PC-9 (cell line): ENCODE measurements around the gene IFI27L1. TPM values are rescaled to one million over a fixed set of nuclear protein-coding genes. Genes with fewer than 3 reads are reported as not detected.

ENCODE experiments used
- BruUV-seq: library from RNA; stranded (reverse); fragments of 400-500 nt; replicated peaks from 2 replicates; lab custom pipeline; 2021; lab: Mats Ljungman, UMichigan
- CTCF ChIA-PET: fragments of 300-600 bp; sonication (Branson Sonifier 250); formaldehyde crosslinking; loops from one replicate; lab custom pipeline; 2022; ENCODE audit warnings: antibody characterized with exemption; lab: Charles Lee
- POLR2A ChIA-PET: fragments of 300-600 bp; sonication (Branson Sonifier 250); formaldehyde crosslinking; loops from one replicate; lab custom pipeline; 2022; ENCODE audit warnings: antibody characterized with exemption; ENCODE audit not compliant: unreplicated experiment; lab: Charles Lee
- DNase-seq, 2 experiments: peaks; one replicate each; pipeline versions ENCODE4 v3.0.0 to v3.0.0-alpha.2; 2015 to 2022; ENCODE audit warnings: mixed read lengths in 1 of 2
- H2AFZ ChIP-seq: fragments of 200-600 bp; sonication (generic); 2 replicates; pipeline ENCODE4 v1.8.1; 2017; ENCODE audit warnings: antibody characterized with exemption
- H3F3A ChIP-seq: fragments of 200-600 bp; sonication (generic); 2 replicates; pipeline ENCODE4 v1.8.1; 2017; ENCODE audit warnings: antibody characterized with exemption, mild to moderate bottlenecking, low read depth; ENCODE audit not compliant: insufficient read depth
- H3K27ac ChIP-seq: fragments of 200-600 bp; sonication (generic); 2 replicates; pipeline ENCODE4 v1.6.1; 2016; ENCODE audit warnings: mixed run types
- H3K27me3 ChIP-seq: fragments of 200-600 bp; sonication (generic); 2 replicates; pipeline ENCODE4 v1.6.1; 2016; ENCODE audit warnings: low read depth, mixed run types; ENCODE audit not compliant: insufficient read depth
- H3K36me3 ChIP-seq: fragments of 200-600 bp; sonication (generic); 2 replicates; pipeline ENCODE4 v1.6.1; 2016; ENCODE audit warnings: low read depth, mixed run types
- H3K4me1 ChIP-seq: fragments of 200-600 bp; sonication (generic); replicated peaks from 2 replicates; pipeline ENCODE4 v1.6.1; 2016; ENCODE audit warnings: mixed run types; ENCODE audit not compliant: insufficient read depth
- H3K4me2 ChIP-seq: fragments of 200-600 bp; sonication (generic); 2 replicates; pipeline ENCODE4 v1.6.1; 2017; ENCODE audit warnings: mixed run types
- H3K4me3 ChIP-seq: fragments of 200-600 bp; sonication (generic); 2 replicates; pipeline ENCODE4 v1.6.1; 2016; ENCODE audit warnings: mixed run types
- H3K79me2 ChIP-seq: fragments of 200-600 bp; sonication (generic); 2 replicates; pipeline ENCODE4 v1.6.1; 2017; ENCODE audit warnings: low read depth, mixed run types
- H3K9me2 ChIP-seq: fragments of 200-600 bp; sonication (generic); 2 replicates; pipeline ENCODE4 v1.8.1; 2017; ENCODE audit warnings: mild to moderate bottlenecking; ENCODE audit not compliant: insufficient read depth
- H3K9me3 ChIP-seq: fragments of 200-600 bp; sonication (generic); 2 replicates; pipeline ENCODE4 v1.8.1; 2016; ENCODE audit warnings: low read depth; ENCODE audit not compliant: insufficient read depth
- H4K20me1 ChIP-seq: fragments of 200-600 bp; sonication (generic); 2 replicates; pipeline ENCODE4 v1.8.1; 2017; ENCODE audit not compliant: insufficient read depth
- EZH2 ChIP-seq: fragments of 200-600 bp; sonication (generic); IDR thresholded peaks from 2 replicates; pipeline ENCODE4 v1.8.0; 2017; ENCODE audit warnings: antibody characterized with exemption, low read depth
- intact Hi-C: fragments of 100-400 bp; cut with micrococcal nuclease; formaldehyde crosslinking; loops from one replicate; pipeline ENCODE4 v1.10.0; 2022; ENCODE audit not compliant: unreplicated experiment
- total RNA-seq: library from RNA; stranded (reverse); gene quantifications from 2 replicates; pipeline ENCODE4 v1.2.3, GENCODE V29; 2021
- TF ChIP-seq, protein P1 (sequence below): fragments of 200-600 bp; sonication (generic); conservative IDR thresholded peaks from 2 replicates; pipeline ENCODE4 v1.6.1; 2017; ENCODE audit warnings: mixed run types, antibody characterized with exemption, mild to moderate bottlenecking, moderate library complexity

The IFI27L1 gene
- total RNA-seq, 1 experiment from 2014 or later = 9.7 TPM

GRCh38 chr14:94043756-94044475 is 37.2 kb upstream of the IFI27L1 start:
- Histone ChIP-seq H2AFZ (no peak overlapping the region), H3K9me3 (no peaks in the 10 kb centered on the region), H3F3A (no peaks in the 10 kb centered on the region), H3K4me1 (no peaks in the 10 kb centered on the region), H3K4me2 (no peak overlapping the region), H3K9me2 (no peaks in the 10 kb centered on the region), H3K27me3 (no peaks in the 10 kb centered on the region), H4K20me1 (no peaks in the 10 kb centered on the region), H3K4me3 (no peak overlapping the region), H3K27ac (no peak overlapping the region), H3K36me3 (no peaks in the 10 kb centered on the region), H3K79me2 (no peaks in the 10 kb centered on the region)
- ChIA-PET POLR2A (no interaction called here), CTCF (no interaction called here)
- DNase-seq = no peak
- no peak for TF ChIP-seq EZH2
- TF ChIP-seq, protein P1, sequence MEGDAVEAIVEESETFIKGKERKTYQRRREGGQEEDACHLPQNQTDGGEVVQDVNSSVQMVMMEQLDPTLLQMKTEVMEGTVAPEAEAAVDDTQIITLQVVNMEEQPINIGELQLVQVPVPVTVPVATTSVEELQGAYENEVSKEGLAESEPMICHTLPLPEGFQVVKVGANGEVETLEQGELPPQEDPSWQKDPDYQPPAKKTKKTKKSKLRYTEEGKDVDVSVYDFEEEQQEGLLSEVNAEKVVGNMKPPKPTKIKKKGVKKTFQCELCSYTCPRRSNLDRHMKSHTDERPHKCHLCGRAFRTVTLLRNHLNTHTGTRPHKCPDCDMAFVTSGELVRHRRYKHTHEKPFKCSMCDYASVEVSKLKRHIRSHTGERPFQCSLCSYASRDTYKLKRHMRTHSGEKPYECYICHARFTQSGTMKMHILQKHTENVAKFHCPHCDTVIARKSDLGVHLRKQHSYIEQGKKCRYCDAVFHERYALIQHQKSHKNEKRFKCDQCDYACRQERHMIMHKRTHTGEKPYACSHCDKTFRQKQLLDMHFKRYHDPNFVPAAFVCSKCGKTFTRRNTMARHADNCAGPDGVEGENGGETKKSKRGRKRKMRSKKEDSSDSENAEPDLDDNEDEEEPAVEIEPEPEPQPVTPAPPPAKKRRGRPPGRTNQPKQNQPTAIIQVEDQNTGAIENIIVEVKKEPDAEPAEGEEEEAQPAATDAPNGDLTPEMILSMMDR = no peak
- intact Hi-C loops = no loop called here
- BruUV-seq = no TSS peak

DNA sequence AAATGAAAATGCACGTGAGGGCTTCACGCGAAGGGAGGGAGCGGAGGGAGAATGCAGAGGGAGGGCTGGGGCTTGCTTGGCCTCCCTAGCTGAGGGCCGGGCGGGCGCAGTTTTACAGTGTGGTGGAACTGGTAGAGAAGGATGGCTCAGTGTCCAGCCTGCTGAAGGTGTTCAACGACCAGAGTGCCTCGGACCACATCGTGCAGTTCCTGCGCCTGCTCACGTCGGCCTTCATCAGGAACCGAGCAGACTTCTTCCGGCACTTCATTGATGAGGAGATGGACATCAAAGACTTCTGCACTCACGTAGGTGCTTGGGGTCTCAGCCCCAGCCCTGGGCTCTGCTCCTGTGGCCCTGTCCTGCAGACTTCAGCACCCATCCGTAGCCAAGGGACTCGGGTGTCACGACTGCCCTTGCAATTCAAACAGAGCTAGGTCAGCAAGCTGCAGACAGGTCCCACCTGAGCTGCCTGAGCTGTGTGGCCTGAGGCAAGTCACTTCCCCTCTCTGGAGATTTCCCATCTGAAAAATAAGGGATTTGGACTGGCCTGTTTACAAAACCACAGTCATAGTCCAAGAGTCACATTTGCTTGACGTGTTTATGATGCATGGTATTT is 36.5 kb upstream of the IFI27L1 start:
- H4K20me1 ChIP-seq = no peaks in the 10 kb centered on the region
- no peak overlapping the region for H3K4me3 ChIP-seq
- H3K36me3 ChIP-seq = no peaks in the 10 kb centered on the region
- H3K9me3 ChIP-seq = no peaks in the 10 kb centered on the region
- BruUV-seq = no TSS peak
- H3F3A ChIP-seq = no peaks in the 10 kb centered on the region
- no peak overlapping the region for H3K27ac ChIP-seq
- H3K27me3 ChIP-seq = no peaks in the 10 kb centered on the region
- H3K4me1 ChIP-seq = no peaks in the 10 kb centered on the region
- no peak for DNase-seq
- ChIA-PET CTCF (no interaction called here), POLR2A (no interaction called here)
- H3K9me2 ChIP-seq = no peaks in the 10 kb centered on the region
- no peaks in the 10 kb centered on the region for H3K79me2 ChIP-seq
- H3K4me2 ChIP-seq = no peak overlapping the region
- intact Hi-C loops = no loop called here
- no peak overlapping the region for H2AFZ ChIP-seq
- no peak for TF ChIP-seq EZH2
- TF ChIP-seq, protein P1 = no peak

DNA sequence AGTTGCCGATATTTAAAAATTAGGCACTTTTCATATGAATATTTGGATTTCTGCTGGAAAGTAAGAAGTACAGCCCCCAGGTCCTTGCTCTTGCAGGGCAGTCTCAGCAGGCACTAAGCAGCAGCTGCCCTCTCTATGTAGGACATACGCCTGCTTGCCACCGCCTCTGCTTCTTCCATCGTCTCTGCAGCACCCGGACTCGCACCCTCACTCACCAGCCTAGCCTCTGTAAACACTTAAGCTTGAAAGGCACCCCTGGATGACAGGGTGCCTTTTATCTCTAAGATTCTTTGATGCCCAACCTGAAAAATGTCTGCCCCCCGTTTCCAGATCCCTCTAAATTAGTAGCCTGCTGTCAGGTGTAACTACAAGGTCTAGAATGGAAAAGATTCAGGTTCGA is 36.0 kb upstream of the IFI27L1 start:
- no peaks in the 10 kb centered on the region for H3K9me3 ChIP-seq
- H3K79me2 ChIP-seq = no peaks in the 10 kb centered on the region
- intact Hi-C loops = no loop called here
- no peak overlapping the region for H2AFZ ChIP-seq
- TF ChIP-seq, protein P1 = no peak
- no peak for TF ChIP-seq EZH2
- H3K27me3 ChIP-seq = no peaks in the 10 kb centered on the region
- BruUV-seq = no TSS peak
- no peaks in the 10 kb centered on the region for H3K4me1 ChIP-seq
- H4K20me1 ChIP-seq = no peaks in the 10 kb centered on the region
- CTCF ChIA-PET = no interaction called here
- no peak overlapping the region for H3K27ac ChIP-seq
- POLR2A ChIA-PET = no interaction called here
- H3F3A ChIP-seq = no peaks in the 10 kb centered on the region
- H3K9me2 ChIP-seq = no peaks in the 10 kb centered on the region
- no peak overlapping the region for H3K4me2 ChIP-seq
- no peak for DNase-seq
- no peaks in the 10 kb centered on the region for H3K36me3 ChIP-seq
- H3K4me3 ChIP-seq = no peak overlapping the region
